Measurements from ENCODE around the gene PADI3.

Gene PADI3

DNA sequence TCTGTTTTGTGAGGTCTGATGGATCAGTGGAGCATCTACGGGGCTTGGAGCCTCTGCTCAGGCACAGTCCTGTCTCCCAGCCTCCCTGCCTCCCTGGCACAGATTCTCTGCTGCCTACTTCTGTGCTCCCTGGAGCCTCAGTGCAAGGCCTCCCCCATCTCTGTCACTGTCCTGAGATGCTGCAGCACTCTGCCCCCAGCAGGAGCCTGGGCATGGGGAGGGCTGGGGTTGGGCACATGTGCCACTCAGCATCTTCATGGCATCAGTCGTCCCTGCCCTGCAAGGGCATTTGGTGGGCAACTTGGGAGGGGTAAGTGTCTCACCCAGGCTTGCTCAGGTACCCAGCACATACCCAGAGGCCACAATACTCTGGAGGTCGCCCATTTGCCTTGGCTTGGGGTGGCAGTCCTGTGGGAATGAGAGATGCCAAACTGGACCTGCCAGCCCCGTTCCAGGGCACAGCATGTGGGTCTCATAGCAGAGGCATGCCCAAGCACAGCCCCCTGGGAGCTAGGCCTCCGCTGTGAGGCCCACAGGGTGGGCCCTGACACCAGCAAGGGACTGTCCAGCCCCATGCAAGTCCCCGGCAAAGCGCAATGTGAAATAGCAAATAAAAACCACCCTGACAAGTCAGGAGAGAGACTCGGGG is 28.7 kb downstream of the PADI3 start:
- H3K4me3 ChIP-seq (ENCODE audit: low read length) = no peak overlapping the region
- DNase-seq (ENCODE audit: low read depth) = no peak
- no peak for TF ChIP-seq CTCF (IDR thresholded peaks at IDR 0.05; ENCODE audit: insufficient read depth, low read depth, low read length, missing control alignments)

GRCh38 chr1:17278996-17279830 is 30.3 kb downstream of the PADI3 start:
- no peak for DNase-seq (ENCODE audit: low read depth)
- no peak for TF ChIP-seq CTCF (IDR thresholded peaks at IDR 0.05; ENCODE audit: insufficient read depth, low read depth, low read length, missing control alignments)
- no peak overlapping the region for H3K4me3 ChIP-seq (ENCODE audit: low read length)

GRCh38 chr1:17280436-17280835 is 31.5 kb downstream of the PADI3 start:
- no peak for DNase-seq (ENCODE audit: low read depth)
- H3K4me3 ChIP-seq (ENCODE audit: low read length) = no peak overlapping the region
- no peak for TF ChIP-seq CTCF (IDR thresholded peaks at IDR 0.05; ENCODE audit: insufficient read depth, low read depth, low read length, missing control alignments)

DNA sequence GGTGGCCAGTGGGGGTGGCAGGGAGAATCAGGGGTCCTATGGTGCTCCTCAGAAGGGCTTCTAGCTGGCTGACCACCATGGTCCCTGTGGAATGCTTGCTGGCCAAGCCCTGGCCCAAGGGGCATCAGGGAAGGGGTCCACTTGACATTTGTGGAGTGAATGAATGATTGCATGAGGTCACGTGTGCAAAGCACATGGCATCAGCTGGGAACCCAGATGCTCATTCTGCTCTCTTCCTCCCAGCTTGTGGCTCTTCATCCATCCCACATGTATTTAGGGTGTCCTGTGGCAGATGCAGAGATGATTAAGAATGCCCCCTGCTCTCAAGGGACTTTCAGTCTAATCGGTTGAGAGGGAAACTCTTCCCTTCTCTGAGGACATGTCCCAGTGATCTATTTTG is 32.0 kb downstream of the PADI3 start:
- H3K4me3 ChIP-seq (ENCODE audit: low read length) = no peak overlapping the region
- no peak for DNase-seq (ENCODE audit: low read depth)
- TF ChIP-seq CTCF (IDR thresholded peaks at IDR 0.05; ENCODE audit: insufficient read depth, low read depth, low read length, missing control alignments) = no peak

DNA sequence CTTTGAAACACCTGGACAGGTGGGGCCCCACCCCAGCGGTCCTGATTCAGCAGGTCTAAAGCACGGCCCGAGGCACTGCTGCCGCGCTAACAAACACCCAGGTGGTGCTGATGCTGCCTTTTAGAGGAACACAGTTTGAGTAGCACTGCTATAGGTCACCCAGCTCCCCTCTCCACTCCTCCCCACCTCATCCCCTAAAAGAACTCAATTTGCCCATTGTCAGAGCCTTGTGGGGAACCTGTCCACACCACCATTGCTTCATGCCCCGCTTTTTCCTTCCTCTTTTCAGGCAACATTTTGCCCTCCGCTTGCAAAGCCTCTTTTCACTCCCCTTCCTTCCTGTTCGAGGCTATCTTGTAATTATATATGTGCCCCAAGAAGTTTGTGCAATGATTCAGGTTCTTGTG is 32.9 kb downstream of the PADI3 start:
- DNase-seq (ENCODE audit: low read depth) = peak; percentile 45
- H3K4me3 ChIP-seq (ENCODE audit: low read length) = no peak overlapping the region
- no peak for TF ChIP-seq CTCF (IDR thresholded peaks at IDR 0.05; ENCODE audit: insufficient read depth, low read depth, low read length, missing control alignments)

- TF ChIP-seq CTCF (IDR thresholded peaks at IDR 0.05; ENCODE audit: insufficient read depth, low read depth, low read length, missing control alignments) = no peak
- no peak overlapping the region for H3K4me3 ChIP-seq (ENCODE audit: low read length)
- DNase-seq (ENCODE audit: low read depth) = no peak
These were observed 33.9 kb downstream of the PADI3 start for GRCh38 chr1:17282836-17283235.

Data from epithelial cell of esophagus (primary cell).